HG03439 (cell line): ENCODE data around the gene KAZN.

Experiments used
- ATAC-seq: cut with Tn5 transposase; IDR thresholded peaks from one replicate; pipeline ENCODE4 v1.9.1; 2021; ENCODE audit warnings: mild to moderate bottlenecking, moderate library complexity; ENCODE audit not compliant: unreplicated experiment

The KAZN gene

DNA sequence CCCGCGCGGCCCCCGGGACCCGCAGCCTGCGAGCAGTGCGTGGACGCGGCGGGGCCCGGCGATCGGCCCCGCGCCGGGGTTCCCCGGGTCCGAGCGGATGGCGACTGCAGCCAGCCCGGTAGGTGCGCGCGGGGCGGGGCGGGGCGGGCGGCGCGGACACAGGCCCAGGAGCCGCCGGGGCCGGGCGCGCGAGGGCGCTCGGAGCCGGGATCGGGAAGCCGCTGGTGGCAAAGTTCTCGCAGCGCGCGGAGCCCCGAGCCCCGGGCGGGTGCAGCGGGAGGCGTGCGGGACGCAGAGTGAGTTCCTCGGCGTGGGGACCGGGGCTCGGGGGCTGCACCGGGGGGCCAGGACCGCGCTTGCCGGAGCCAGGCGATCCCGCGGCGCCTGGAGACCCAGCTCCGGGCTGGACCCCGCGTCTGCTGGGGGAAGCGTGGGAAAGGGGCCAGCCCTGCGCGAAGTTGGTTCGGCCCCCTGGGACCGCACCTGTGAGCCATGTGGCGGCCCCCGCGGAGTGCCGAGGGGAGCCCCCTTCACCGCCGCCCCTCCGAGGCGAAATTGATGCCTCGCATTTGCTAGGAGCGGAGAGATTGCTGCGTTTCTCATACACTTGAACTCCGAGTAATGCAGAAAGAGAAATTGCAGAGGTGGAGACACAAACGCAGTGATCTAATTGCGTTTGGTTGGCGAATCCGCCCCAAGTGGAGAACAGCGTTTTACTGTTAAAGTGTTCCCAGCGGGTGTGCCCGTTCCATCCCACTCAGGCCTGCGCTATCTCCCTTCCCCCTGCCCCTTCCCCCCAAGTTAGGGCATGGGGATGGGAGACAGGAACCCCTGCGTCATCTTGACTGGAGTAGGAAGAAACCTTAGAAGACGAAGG is 326.2 kb downstream of the KAZN start:
- no peak for ATAC-seq

DNA sequence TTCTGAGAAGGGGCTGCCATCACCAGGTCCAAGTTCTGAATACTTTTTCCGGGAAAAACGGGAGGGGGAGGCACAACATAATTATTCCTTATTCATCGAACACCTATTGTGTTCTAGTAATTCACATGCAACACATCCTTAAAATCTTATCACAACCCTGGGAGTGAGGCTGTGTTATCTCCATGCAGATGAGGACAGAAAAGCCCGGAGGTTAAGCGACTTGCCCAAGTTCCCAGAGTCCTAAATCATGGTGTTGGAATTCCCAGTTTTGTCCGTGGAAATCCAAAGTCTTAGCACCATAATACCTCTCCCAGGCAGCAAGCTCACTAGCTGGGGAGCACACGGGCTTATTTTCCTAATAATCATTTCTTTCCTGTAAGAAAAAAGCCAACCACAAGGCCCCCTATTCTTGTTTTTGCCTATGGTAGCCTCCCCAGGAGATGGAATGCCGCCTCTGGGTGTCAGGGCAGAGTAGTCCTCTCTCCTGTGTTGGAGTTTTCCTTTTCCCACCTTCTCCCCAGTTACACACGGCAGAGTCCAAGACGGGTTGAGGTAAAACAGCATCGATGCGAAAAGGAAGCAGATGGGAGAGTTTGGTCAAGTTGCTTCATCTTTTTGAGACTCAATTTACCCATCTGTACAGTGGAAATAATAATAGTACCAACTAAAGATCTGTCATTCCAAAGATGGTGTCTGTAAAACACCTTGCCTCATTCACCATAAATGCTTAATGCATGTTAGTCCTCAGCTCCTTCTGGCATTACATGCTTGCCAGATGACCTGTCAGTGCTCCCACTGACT is 327.1 kb downstream of the KAZN start:
- no peak for ATAC-seq

DNA sequence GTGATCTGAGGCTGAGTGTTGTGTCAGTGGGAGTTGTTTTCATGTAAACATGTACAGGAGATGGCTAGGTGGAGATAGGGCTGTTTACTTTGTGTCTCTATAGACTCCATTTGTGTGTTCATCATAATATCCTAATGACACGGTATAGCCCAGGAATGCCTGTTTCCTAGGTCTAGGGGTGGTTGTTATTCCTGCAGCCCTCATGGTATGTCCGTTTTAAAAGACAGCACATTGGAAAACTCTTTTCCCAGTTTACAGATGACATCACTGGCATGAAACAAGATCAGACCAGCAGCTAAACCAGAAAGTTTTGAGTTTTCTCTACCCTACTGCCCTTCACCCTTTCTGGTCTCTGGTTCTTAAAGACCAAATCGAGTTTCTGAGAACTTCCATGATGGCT is 327.7 kb downstream of the KAZN start:
- no peak for ATAC-seq

DNA sequence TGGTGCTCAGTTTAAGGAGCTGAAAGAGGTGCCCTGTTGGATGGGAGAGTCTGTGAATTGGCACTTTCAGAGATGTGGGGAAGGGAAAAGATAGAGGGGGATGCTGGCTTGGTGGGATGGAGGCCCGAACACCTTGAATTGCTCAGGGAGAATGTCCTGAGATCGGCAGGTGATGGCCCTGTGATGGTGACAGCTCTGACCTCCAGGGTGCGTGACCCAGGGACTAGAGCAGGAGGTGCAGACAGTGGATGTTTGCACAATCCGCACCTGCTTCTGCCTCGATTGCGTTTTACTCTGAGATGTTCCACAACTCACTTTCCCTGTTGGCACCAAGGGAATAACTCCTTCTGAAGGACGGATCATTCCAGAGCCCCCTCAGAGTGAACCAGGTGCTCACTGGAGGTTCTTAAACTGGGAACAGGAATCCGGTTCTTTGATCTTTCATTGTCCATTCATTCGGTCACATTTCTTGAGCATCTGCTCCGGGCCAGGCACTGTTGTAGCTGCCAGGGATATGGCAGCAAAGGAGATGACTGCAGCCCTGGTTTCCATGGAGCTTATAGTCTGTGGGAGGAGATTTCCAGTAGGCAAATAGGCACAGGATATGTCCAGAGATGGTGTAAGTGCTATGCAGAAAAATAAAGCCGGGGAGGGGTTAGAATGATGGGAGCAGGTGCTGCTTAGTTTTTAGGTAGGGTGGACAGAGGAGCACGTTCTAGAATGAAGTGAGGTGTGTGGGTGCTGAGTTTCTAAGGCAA is 328.5 kb downstream of the KAZN start:
- no peak for ATAC-seq

DNA sequence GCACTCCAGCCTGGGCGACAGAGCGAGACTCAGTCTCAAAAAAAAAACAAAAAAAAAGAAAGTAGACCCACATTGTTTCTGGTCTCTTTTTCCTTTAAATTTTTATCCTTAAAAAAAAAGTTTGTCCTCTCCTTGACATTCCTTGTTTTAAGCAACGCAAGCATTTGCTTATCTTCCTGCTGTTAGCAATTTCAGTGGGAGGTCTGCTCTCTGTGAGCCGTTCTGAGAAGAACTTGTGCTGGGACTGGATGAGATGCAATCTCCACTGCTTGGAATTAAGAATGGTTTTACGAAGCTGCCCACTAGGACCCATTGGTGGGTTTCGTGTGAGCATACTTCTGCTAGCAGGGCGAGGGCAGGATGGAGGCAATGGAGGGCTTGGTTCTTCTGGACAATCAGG is 329.9 kb downstream of the KAZN start:
- no peak for ATAC-seq

DNA sequence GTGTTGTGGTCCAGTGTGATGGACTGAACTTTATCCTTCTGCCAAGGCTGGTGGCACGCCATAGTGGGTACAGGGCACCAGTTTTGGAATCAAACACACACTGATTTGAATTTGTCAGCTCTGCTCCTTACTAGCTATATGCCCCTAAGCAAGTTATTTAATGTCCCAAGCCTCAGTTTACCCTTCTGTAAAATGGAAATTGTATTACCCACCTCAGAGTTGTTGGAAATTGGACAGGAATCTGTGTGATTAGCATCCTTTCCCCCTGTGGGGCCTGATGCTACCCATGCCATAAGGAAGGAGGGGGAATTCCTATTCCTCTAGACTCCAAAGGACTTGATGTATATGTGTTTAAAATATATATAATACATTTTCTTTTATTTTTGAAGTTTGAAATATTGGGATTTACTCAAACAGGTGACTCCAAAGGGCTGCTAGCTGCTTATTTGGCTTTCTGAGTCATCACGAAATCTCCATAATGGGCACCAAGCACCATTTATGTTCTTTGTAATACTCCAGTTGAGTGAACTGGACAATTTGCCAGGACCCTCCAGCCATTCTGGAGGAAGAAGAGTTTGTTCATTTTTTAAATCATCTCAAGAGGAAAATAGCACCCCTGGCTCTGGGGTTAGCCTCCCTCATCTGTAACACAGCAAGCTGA is 330.5 kb downstream of the KAZN start:
- no peak for ATAC-seq

DNA sequence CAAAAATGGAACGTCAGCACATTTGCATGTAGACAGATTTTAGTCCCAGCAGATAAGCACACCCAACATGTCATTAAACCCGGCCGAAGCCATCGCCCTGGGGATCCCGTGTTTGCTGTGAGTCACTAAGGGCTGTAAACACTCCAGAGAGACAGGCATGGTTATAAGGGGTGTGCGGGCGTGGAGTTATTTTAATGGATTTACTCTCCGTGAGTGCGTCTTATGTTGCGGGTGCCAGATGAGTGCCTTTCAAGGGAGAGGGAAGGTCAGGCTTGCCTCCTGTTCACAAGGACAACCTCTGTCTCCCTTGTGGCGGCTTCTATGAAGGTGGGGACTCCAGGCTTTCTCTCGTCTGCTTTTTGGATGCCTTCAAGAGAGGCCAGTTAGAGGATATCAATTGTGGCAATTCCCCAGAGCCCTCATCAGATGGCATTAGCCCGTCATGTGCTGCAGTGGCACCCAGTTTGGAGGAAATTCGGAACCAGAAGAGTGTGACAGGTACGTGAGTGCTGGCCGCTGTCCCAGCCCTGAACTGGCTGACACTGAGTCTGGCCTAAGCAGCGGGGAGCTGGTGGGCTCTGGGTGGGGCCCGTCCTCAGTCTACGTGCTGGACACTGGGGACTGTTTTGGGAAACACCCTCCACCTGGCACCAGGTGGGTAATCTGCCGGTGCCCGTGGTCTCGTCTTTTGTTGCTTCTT is 331.2 kb downstream of the KAZN start:
- ATAC-seq = no peak

DNA sequence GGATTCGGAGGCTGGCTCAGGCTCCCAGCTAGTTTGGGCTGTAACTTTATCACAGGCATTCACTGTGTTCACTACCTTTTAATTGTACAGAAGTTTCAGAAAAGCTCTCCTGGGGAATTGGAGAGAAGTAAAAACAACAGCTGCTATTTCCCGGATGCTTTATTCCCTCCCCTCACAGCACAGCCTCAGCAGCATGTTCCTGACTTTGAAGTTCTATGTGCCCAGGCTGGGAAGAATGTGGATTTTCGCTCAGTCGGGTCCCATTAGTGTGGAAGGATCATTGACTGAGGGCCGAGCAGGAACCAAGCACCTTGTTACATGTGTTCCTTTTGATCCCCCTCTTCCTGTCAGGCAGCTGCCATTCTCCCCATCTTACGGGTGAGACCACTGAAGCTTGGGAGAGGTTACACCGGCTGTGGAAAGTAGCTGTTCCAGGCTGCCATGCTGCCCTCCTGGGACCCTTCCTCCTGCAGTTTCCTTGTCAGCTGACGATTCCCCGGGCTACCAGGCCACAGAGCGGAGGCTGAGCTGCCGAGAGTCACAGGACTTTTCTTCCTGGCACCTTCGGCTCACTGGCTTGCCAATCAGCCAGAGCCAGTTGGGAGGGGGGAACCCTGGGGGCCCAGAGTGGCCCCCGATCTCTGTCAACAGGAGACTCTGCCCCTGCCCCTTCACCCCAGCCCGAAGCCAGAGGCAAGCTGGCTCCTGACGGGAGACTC is 331.9 kb downstream of the KAZN start:
- no peak for ATAC-seq

DNA sequence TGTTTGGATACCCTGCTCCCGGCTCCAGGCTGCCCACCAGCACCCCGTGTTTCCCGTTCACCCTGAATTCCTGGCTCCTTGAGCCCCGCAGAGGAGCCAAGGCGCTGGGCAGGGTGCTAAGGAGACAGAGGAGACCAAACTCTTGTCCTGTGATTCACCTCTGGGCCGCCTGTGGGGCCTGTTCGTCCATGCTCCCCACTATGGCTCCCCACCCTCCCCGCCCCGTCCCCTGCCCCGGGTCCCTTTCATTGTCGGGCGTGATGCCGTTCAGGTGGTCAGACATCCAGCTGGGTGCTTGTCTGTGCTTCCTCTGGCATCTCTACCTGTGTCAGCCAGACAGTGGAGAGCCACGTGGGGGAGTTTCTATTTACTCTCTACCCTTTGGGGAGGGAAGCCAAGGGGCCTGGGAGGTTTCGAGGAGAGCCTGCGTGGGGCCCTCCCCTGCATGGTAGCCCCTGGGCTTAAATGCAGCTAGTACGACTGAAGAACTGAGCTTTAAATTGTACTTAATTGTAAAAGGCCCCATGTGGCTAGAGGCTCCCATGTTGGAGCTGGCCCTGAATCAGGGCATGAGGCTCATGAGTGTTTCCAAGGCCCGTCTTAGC is 333.7 kb downstream of the KAZN start:
- no peak for ATAC-seq

DNA sequence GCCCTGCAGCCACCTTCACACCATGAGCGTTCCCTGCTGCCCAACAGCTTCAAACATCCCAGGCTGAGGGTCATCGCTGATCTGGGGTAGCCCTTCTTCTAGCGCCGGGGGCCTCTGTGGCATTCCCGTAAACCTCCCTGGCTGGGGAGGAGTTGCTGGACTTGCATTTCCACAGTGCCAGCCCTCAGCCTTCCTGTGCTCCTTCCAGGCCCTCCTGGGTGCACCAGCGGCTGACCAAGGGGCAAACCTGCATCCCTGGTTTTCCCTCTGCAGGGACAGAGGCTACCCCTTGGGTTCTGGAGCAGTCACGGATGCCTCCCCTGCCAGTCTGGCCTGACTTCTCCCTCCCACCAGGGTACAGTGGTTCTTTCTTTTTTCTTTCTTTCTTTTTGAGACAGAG is 336.4 kb downstream of the KAZN start:
- no peak for ATAC-seq

DNA sequence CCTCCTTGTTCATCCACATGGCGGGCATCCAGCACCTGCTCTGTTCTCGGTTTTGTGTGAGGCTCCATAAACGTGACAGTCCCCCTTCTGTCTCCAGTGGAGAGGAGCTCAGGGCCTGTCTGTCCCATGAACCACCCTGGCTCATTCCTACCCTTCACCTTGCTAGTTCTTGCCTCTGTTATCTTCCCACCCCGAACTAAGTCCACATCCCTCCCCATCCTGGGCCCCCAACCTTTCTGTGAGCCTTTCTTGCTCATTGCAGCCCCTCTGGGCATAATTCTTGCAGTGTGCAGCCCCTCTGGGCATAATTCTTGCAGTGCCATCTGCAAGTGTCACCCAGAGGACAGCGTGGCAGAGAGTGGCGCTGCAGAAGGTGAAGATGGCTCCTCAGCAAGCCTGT is 338.3 kb downstream of the KAZN start:
- no peak for ATAC-seq

DNA sequence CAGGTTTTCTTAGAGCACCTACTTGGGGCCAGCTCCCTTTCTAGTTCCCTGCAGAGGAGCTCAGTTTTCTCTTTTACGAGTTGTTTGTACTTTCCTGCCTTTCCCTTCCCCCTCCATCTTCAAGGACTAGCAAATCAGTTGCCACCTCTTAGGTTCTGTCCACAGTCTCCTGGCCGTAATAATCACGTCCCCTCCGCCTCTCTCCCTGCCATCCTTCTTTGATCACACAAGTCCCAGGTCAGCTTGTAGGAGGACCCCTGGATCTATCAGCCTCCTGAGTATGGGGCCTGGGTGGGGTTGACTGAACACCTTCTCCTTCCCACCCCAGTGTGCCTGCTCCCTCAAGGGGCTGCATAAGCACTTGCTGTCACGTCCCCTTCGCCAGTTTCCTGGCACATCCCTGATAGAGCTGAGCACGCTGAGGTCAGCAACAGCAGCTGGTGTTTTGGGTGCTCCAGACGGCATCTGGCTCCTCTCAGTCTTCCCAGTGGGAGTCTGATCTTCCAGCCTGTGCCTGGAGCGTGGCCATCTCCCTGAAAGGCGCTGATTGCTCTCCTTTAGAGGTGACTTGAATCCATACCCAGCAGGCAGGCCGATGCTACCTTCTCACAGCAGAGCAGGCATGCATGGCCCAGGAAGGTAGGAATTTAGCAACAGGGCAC is 338.9 kb downstream of the KAZN start:
- ATAC-seq = no peak

DNA sequence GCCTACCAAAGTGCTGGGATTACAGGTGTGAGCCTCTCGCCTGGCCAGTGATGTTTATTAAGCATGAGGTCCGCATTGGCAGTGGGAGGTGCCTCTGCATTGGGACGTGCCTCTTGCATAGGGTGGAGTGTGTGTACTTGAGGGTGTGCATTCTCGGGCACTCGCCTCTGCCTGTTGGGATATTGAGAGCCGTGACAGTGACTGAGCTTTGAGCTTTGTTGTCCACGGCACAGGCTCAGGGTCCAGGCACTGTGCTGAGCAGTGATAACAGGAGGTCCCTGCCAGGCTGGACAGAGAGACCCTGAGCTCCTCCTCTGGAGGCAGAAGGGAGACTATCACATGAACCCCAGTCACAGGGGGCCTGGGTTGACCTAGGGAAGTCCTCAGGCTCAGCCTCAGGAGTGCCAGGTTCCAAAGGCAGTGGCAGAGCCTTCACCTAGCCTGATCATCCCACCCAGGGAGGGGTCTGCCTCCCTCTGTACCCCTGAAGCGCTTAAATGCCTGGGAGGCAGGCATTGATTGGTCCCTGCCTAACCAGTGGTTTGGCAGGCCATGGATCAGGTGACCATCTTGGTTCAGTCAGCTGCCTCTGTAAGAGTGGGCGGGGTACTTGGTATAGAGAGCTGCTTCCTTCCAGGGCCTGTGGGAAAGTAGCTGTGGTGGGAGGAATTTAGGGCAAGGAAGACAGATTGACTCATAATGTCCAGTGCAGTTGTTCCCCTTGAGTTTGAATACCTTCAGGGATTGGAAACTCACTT is 341.2 kb downstream of the KAZN start:
- no peak for ATAC-seq

DNA sequence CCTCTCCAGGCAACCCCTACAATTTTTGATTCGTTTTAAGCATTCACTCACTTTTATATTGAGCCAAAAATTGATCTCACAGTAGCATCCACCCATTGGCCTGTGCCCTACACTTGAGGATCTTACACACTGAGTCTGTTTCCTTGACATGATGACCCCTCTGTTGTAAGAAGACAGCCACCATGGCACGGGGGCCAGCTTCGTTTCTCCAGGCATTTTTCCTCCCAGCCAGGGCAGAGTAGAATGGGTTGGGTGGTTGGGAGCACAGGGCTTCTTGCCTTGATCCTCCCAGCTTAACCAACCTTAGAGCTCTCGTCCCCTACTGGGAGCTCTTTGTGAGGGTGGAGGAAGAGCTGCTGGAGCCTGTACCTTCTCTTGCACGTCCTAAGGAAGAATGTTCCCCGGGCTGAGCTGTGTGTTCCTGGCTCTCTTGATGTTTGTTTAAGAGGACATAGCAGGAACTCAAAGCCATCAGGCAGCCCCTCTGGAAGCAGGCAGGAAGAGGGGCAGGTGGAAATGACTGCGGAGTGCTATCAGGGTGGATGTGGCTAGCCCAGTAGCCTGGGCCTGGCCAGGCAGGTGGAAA is 341.9 kb downstream of the KAZN start:
- no peak for ATAC-seq

DNA sequence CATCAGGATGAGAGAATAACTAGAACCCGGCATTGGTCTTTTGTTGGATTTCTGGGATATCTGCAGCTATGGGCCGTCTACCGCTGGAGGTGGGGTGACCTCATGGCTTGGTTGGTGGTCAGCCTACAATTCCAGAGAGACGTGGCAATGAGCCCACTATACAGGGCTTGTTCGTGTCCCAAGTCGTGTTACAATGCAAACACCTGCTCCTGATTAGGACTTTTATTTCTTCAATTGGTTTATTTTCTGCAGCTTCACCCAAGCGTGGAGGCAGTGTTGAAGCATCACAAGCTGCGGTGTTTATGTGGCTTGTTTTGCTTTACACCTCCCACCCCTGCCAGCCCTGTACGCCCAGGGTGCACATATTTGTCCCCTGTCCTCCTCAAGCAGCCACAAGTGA is 343.4 kb downstream of the KAZN start:
- no peak for ATAC-seq

DNA sequence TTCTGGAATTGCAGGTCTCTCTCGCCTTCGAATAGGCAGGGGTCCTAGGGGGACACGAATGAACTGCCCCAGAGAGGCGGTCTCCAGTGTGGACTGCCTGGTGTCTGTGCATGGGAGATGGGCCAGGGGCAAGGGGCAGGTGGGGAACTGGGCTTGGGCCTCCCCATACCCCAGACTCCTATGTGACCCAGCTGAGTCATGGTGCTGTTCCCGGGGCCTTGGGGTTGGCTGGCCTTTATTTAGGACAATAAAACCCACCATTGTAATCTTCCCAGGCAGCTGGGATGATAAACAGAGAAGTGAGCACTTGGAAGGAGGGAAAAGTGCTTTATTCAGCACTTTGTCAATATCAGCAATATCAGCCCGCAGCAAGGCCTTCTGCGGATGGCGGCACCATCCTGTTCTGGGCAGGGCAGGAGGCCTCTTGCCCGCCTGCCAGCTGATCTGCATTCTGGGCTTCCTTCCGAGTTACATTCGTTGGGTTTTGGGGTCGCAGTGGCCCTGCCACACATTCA is 346.0 kb downstream of the KAZN start:
- no peak for ATAC-seq
